GM12873 (cell line): ENCODE results near the gene CRYGN.

Experiments used
- TF ChIP-seq, protein P1 (sequence below): IDR thresholded peaks from 2 replicates; pipeline ENCODE4 v1.5.1; 2012; ENCODE audit warnings: low read depth, mild to moderate bottlenecking, moderate library complexity, low read length, control low read depth; ENCODE audit not compliant: insufficient read depth; ENCODE audit errors: missing control alignments

The CRYGN gene

DNA sequence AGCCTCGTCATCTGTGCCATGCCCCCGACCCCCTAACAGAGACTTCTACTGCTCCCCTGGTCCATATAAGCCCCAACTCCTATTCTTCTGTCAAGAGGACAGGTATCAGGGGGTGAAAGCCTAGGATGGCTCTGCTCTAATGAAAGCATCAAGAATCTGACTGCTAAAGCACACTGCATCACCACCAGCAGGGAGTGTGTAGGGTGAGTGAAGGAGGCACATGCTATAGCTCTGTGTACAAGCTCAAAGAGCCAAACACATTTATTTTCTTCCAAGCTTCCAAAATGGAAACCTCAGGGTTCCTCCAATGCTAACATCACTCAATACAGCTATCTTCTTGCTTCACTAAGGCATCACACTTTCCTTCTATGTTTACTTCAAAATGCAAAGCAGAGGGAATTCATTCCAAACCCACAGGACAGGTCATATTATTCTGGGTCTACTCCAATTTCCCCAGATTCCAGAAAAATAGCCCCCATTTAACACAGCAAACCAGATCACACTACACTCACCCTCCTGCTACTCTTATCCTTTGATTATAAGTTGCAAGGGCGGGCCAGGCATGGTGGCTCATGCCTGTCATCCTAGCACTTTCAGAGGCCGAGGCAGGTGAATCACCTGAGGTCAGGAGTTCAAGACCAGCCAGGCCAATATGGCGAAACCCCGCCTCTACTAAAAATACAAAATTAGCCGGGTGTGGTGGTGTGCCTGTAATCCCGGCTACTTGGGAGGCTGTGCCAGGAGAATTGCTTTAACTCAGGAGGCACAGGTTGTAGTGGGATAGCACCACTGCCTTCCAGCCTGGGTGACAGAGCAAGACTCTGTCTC, 43.2 kb upstream of the CRYGN start:
- TF ChIP-seq, protein P1, sequence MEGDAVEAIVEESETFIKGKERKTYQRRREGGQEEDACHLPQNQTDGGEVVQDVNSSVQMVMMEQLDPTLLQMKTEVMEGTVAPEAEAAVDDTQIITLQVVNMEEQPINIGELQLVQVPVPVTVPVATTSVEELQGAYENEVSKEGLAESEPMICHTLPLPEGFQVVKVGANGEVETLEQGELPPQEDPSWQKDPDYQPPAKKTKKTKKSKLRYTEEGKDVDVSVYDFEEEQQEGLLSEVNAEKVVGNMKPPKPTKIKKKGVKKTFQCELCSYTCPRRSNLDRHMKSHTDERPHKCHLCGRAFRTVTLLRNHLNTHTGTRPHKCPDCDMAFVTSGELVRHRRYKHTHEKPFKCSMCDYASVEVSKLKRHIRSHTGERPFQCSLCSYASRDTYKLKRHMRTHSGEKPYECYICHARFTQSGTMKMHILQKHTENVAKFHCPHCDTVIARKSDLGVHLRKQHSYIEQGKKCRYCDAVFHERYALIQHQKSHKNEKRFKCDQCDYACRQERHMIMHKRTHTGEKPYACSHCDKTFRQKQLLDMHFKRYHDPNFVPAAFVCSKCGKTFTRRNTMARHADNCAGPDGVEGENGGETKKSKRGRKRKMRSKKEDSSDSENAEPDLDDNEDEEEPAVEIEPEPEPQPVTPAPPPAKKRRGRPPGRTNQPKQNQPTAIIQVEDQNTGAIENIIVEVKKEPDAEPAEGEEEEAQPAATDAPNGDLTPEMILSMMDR = no peak

DNA sequence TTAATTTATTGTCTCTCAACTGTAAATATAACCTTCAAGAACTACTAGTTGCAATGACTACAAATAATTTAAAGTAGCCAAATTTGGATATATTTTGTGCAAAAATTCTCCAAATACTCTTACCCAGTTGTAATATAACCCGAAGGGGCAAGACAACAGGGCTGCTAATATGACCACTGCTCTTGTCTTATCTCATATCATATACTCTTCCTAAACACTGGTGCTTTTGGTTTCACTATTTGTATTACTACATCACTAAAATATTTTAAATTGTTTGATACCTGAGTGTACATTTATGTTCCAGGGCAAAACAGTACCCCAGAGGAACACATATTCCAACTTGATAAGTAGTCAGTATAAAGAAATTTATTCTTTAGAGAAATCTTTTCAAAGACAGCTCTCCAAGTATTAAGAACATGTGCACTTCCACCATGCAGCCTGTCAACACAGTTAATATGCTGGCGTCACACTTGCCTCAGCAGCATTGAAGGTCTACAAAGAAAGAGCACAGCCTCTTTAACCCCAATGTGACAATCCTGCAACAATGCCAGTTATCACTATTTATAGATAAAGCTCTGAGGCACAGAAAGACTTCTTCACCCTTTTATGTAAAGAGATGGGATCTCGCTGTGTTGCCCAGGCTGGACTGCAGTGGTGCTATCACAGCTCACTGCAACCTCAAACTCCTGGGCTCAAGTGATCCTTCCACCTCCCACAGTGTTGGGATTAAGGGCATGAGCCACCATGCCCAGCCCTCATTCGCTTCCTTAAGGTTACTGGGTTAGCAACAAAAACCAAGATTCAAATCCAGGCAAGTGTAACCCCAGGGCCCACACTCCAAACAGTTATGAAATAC, 41.9 kb upstream of the CRYGN start:
- TF ChIP-seq, protein P1 = no peak

DNA sequence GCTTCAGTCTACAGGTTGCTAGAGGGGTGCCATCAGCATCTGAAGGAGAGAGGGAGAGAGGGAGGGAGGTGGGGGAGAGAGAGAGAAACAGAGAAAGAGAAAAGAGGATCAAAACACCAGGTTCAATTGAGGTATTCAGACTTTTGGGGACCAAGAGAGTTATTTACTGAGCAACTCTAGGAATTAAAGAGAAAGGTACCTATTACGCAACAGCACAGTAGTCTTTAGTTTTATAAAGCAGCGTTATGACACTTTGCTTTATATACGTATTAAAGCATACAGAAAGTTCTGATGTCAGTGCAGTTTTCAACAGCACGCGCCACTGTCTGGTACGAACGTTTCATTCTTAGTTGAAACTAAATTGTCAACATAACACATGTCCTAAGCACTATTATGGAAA, 37.9 kb upstream of the CRYGN start:
- TF ChIP-seq, protein P1 = no peak

DNA sequence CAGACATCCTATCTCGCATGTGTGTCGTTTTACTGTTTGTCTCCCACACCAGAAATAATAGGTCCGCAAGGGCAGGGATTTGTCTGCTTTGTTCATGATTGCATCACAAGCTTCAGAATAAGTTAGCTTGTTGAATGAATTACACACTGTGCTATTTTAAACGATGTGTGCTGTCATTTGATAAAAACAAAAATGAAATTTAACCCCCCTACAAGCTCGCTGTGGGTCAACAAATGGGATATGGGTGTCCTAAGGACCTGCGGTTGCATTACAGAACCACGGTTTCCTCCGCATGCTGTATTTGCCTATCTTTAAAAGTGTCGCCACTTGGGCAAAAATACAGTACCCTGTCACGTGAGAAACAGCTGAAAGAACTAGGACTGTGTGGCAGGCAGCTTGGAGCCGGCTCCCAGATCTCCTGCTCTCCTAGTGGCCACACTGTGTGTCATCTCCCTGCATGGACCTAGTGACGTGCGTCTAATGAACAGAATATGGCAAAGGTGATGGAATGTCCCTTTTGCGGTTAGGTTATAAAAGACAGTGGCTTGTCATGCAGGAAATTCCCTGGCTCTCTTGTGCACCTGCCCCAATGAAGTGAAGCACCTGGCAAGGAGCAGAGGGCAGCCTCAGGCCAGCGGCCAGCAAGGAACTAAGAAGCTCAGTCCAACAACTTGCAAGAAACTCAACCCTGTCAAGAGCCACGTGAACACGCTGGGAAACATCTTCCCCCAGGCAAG, 32.9 kb upstream of the CRYGN start:
- TF ChIP-seq, protein P1 = peak; percentile 18

DNA sequence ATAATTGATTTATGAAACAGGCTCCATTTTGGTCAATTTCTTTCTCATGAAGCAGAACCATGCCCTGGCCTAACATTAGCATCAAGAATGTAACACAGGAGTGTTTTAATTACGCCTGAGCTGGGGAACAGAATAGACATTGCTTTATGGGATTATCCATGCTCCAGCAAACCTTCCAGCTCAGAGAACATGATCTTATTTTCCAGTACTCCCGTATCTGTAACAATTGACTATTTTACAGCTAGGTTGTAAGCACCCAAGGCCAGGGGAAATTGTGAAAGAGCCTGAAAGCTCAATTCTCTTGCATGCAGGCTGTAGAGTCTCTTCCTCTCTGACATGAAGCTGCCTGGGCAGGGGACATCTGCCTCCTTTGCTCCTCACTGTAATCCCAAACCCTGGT, 30.8 kb upstream of the CRYGN start:
- TF ChIP-seq, protein P1 = no peak

DNA sequence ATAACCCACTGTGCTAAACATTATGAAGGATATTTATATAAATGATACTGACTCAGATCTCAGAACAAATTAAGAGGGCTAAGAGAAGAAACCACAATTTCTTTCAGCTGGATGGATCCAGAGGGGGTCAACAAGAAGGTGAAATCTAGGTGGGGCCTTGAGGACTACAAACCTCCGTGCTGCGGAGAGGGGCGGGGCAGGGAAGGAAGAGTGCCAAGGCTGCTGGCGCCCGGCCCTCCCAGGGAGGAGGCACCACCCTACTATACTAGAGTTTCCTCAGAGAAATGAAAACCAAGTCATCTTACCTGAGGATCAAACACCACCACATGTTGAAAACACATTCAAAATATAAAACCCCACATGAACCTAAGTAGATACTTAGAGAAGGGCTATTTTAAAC, 29.3 kb upstream of the CRYGN start:
- TF ChIP-seq, protein P1 = no peak
